GM23338 (cell line): ENCODE data around the gene NHS. TPM values are rescaled to one million over a fixed set of nuclear protein-coding genes. Genes with fewer than 3 reads are reported as not detected.

Experiments
- ATAC-seq: fragments of 200-7000 bp; cut with Tn5 transposase; 3 replicates; pipeline ENCODE4 v1.9.1; 2020
- DNase-seq: peaks from one replicate; pipeline ENCODE4 v3.0.0-alpha.2; 2015; ENCODE audit warnings: low spot score
- H2AFZ ChIP-seq: fragments of 200-600 bp; sonication (generic); 2 replicates; pipeline ENCODE4 v1.8.0; 2016; ENCODE audit warnings: antibody characterized with exemption, mild to moderate bottlenecking, moderate library complexity
- H3F3A ChIP-seq: fragments of 200-600 bp; sonication (generic); replicated peaks from 2 replicates; pipeline ENCODE4 v1.8.0; 2017; ENCODE audit warnings: antibody characterized with exemption, mixed run types, low read depth
- H3K27ac ChIP-seq: fragments of 200-600 bp; sonication (generic); 2 replicates; pipeline ENCODE4 v1.6.1; 2016; ENCODE audit warnings: low read depth
- H3K27me3 ChIP-seq: fragments of 200-600 bp; sonication (generic); 2 replicates; pipeline ENCODE4 v1.8.0; 2016; ENCODE audit warnings: mild to moderate bottlenecking, mixed run types, moderate library complexity; ENCODE audit not compliant: insufficient read depth
- H3K36me3 ChIP-seq: fragments of 200-600 bp; sonication (generic); 2 replicates; pipeline ENCODE4 v1.8.0; 2016; ENCODE audit warnings: mild to moderate bottlenecking; ENCODE audit not compliant: insufficient read depth
- H3K4me1 ChIP-seq: fragments of 200-600 bp; sonication (generic); 2 replicates; pipeline ENCODE4 v1.8.0; 2016; ENCODE audit warnings: mild to moderate bottlenecking, moderate library complexity; ENCODE audit not compliant: insufficient read depth
- H3K4me2 ChIP-seq: fragments of 200-600 bp; sonication (generic); 2 replicates; pipeline ENCODE4 v1.7.1; 2017; ENCODE audit warnings: mixed run types
- H3K4me3 ChIP-seq: fragments of 200-600 bp; sonication (generic); 2 replicates; pipeline ENCODE4 v1.6.1; 2016; ENCODE audit warnings: mixed run types
- H3K79me2 ChIP-seq: fragments of 200-600 bp; sonication (generic); replicated peaks from 2 replicates; pipeline ENCODE4 v1.8.0; 2017; ENCODE audit warnings: mild to moderate bottlenecking; ENCODE audit not compliant: insufficient read depth
- H3K9me2 ChIP-seq: fragments of 200-600 bp; sonication (generic); 2 replicates; pipeline ENCODE4 v1.8.0; 2017; ENCODE audit not compliant: insufficient read depth
- H4K20me1 ChIP-seq: fragments of 200-600 bp; sonication (generic); replicated peaks from 2 replicates; pipeline ENCODE4 v1.8.0; 2017; ENCODE audit warnings: mild to moderate bottlenecking; ENCODE audit not compliant: insufficient read depth
- H3K27ac Mint-ChIP-seq: 2 replicates; pipeline ENCODE4 v1.8.0; 2020; ENCODE audit warnings: inconsistent platforms, mild to moderate bottlenecking, moderate library complexity, mixed read lengths
- H3K27me3 Mint-ChIP-seq: 3 replicates; pipeline ENCODE4 v1.8.0; 2022; ENCODE audit warnings: low read depth, mild to moderate bottlenecking, moderate library complexity, mixed read lengths, inconsistent platforms; ENCODE audit not compliant: insufficient read depth, poor library complexity
- H3K36me3 Mint-ChIP-seq: 3 replicates; pipeline ENCODE4 v1.8.0; 2021; ENCODE audit warnings: low read depth, mild to moderate bottlenecking, inconsistent platforms, moderate library complexity, mixed read lengths
- H3K4me1 Mint-ChIP-seq: 3 replicates; pipeline ENCODE4 v1.8.0; 2020; ENCODE audit warnings: mild to moderate bottlenecking, inconsistent platforms, mixed read lengths
- H3K4me3 Mint-ChIP-seq: 3 replicates; pipeline ENCODE4 v1.8.0; 2021; ENCODE audit warnings: moderate library complexity, mild to moderate bottlenecking, inconsistent platforms, mixed read lengths
- H3K9me3 Mint-ChIP-seq: 3 replicates; pipeline ENCODE4 v1.8.0; 2020; ENCODE audit warnings: moderate library complexity, mild to moderate bottlenecking, inconsistent platforms, mixed read lengths
- CREB1 ChIP-seq: fragments of 250-450 bp; sonication (Bioruptor Pico); IDR thresholded peaks from 2 replicates; pipeline ENCODE4 v1.5.0; 2020; ENCODE audit warnings: low read depth, mild to moderate bottlenecking, moderate library complexity
- CTCF ChIP-seq, 2 experiments: fragments of 200-600 bp in 1 of 2; sonication (generic) in 1 of 2; conservative IDR thresholded peaks; 2 replicates each; pipeline versions ENCODE4 v1.5.1 to v1.6.1; 2016 to 2017; ENCODE audit warnings: antibody characterized with exemption in 2 of 2, low read depth in 2 of 2, mild to moderate bottlenecking in 2 of 2, moderate library complexity in 1 of 2
- ETS1 ChIP-seq: IDR thresholded peaks from 2 replicates; pipeline ENCODE4 v1.6.1; 2016; ENCODE audit warnings: antibody characterized with exemption
- EZH2 ChIP-seq: fragments of 200-600 bp; sonication (generic); IDR thresholded peaks from one replicate; pipeline ENCODE4 v1.8.0; 2017; ENCODE audit warnings: antibody characterized with exemption, mild to moderate bottlenecking, low read depth; ENCODE audit not compliant: unreplicated experiment
- EZH2phosphoT487 ChIP-seq: fragments of 200-600 bp; sonication (generic); IDR thresholded peaks from one replicate; pipeline ENCODE4 v1.8.1; 2018; ENCODE audit warnings: antibody characterized with exemption; ENCODE audit not compliant: unreplicated experiment
- JUNB ChIP-seq: IDR thresholded peaks from one replicate; pipeline ENCODE4 v1.6.1; 2016; ENCODE audit warnings: antibody characterized with exemption; ENCODE audit not compliant: unreplicated experiment
- NANOG ChIP-seq: IDR thresholded peaks from 2 replicates; pipeline ENCODE4 v1.6.1; 2016; ENCODE audit warnings: antibody characterized with exemption, borderline replicate concordance
- POLR2AphosphoS5 ChIP-seq: IDR thresholded peaks from 2 replicates; pipeline ENCODE4 v1.6.1; 2016; ENCODE audit warnings: antibody characterized with exemption, low read depth
- REST ChIP-seq: IDR thresholded peaks from one replicate; pipeline ENCODE4 v1.6.1; 2018; ENCODE audit warnings: antibody characterized with exemption; ENCODE audit not compliant: unreplicated experiment
- STAT1 ChIP-seq: IDR thresholded peaks from one replicate; pipeline ENCODE4 v1.6.1; 2016; ENCODE audit warnings: antibody characterized with exemption; ENCODE audit not compliant: unreplicated experiment
- ZNF114 ChIP-seq: fragments of 250-450 bp; sonication (Bioruptor Pico); IDR thresholded peaks from 2 replicates; pipeline ENCODE4 v1.5.0; 2020; ENCODE audit warnings: mild to moderate bottlenecking, moderate library complexity
- ZNF331 ChIP-seq: fragments of 250-450 bp; sonication (Bioruptor Pico); IDR thresholded peaks from 2 replicates; pipeline ENCODE4 v1.5.0; 2020; ENCODE audit warnings: low read depth, mild to moderate bottlenecking, moderate library complexity
- ZNF462 ChIP-seq: fragments of 250-450 bp; sonication (Bioruptor Pico); IDR thresholded peaks from 2 replicates; pipeline ENCODE4 v1.5.0; 2020; ENCODE audit warnings: mild to moderate bottlenecking, moderate library complexity
- polyA plus RNA-seq: library from polyadenylated mRNA; unstranded; fragments of >200 nt; fragmentation: Nextera tagmentation; extraction: Ambion mirVana; gene quantifications from 2 replicates; pipeline ENCODE4 v1.2.1, GENCODE V29; 2016
- total RNA-seq: library from RNA; depleted of rRNA; stranded (reverse); fragments of >200 nt; shearing (Covaris generic); gene quantifications from 2 replicates; pipeline ENCODE4 v1.2.3, GENCODE V29; 2014

Gene NHS
- total and polyA plus RNA-seq, 2 experiments from 2014 or later: 1.8 to 8.2 TPM

- H3K4me3 Mint-ChIP-seq: no peak overlapping the region
- H3K4me1 Mint-ChIP-seq: peaks cover 46% of the 10 kb centered on the region
- H3K4me1 ChIP-seq: peaks cover 10% of the 10 kb centered on the region
- no peaks in the 10 kb centered on the region for H3K9me2 ChIP-seq
- H3F3A ChIP-seq: no peaks in the 10 kb centered on the region
- no peak overlapping the region for H2AFZ ChIP-seq
- no peak overlapping the region for H3K27ac ChIP-seq
- no peaks in the 10 kb centered on the region for H3K36me3 Mint-ChIP-seq
- ATAC-seq (peak; percentile 42; the same call in 2 of the 3 replicates), DNase-seq (peak; percentile 41)
- H3K27me3 ChIP-seq: no peaks in the 10 kb centered on the region
- no peaks in the 10 kb centered on the region for H3K9me3 Mint-ChIP-seq
- no peaks in the 10 kb centered on the region for H3K36me3 ChIP-seq
- H3K27me3 Mint-ChIP-seq: peaks cover 4% of the 10 kb centered on the region
- H4K20me1 ChIP-seq: no peaks in the 10 kb centered on the region
- no peak overlapping the region for H3K4me3 ChIP-seq
- no peak overlapping the region for H3K4me2 ChIP-seq
- TF ChIP-seq CREB1 (CRISPR knock-in tag) (no peak), REST (no peak), EZH2phosphoT487 (no peak), STAT1 (no peak), JUNB (no peak), POLR2AphosphoS5 (no peak), NANOG (no peak), ZNF462 (CRISPR knock-in tag) (no peak), ZNF331 (CRISPR knock-in tag) (no peak), EZH2 (no peak), ZNF114 (no peak), CTCF (conservative IDR thresholded peaks at IDR 0.05; ENCODE audit: low read depth in 2 of 2) (no peak), ETS1 (no peak)
- H3K79me2 ChIP-seq: no peaks in the 10 kb centered on the region
- H3K27ac Mint-ChIP-seq: no peak overlapping the region
These were observed 178.5 kb downstream of the NHS start for GRCh38 chrX:17553469-17553868.
